Left forelimb (tissue), 1 donor: ENCODE measurements around the gene SGMS2.

Experiments used
- DNase-seq: peaks from one replicate; pipeline ENCODE4 v3.0.0-alpha.2; 2018; ENCODE audit warnings: low spot score

Gene SGMS2

DNA sequence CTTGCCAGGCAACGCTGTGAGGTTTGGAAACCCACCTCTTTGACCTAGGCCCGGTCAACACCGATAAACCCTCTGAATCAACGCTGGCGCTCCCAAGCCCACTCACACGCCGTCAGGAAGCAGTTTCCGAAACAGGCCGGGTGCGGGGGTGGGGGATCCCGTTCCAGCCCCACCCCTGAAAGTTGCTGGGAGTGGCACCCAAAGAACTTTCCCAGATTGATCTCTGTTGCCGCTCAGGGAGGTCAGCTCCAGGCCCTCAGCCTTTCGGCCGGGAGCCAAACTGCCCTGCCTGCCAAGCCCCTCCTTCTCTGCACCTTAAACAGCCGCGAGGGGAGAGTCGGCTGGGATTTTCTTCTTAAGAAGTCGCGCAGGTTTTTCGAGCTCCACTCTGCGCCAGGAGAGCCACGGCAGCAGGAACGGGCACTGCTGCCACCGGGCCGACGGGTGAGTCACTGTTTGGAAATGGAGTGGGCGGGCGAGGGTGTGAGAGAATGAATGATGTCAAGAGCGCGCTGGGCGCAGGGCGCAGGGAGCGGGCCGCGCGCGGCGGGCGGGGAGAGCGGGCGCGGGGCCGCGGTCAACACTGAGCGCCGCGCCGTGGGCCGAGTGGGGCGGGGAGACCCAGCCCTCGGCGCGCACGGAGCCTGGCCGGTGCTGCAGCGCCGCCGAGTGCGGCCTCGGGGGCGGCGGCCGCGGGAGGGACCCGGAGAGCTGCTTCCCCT, at the start of gene SGMS2:
Gene SGMS2 (plus strand): TSS at position 583 of the 722 bp plus-strand sequence. CDS start 70,622 bp downstream, outside the sequence.
- DNase-seq = peak; percentile 86

DNA sequence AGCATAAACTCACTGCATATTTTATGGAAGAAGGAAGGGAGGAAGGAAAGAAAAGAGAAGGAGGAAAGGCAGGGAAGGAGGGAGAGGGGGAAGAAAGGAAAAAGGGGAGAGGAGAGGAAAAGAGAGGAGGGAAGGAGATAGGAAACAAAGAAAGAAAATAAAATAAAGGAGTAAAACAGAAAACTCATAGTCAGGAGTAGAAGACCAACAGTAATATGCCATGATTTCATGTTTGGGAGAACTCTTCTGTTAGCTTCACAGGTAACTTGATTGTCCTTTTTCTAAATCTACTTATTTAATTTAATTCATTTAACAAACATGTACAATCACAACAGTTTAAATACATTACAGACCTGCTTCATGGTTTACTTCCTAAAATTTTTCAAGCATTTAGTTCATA, 46.8 kb upstream of the SGMS2 start:
- no peak for DNase-seq

DNA sequence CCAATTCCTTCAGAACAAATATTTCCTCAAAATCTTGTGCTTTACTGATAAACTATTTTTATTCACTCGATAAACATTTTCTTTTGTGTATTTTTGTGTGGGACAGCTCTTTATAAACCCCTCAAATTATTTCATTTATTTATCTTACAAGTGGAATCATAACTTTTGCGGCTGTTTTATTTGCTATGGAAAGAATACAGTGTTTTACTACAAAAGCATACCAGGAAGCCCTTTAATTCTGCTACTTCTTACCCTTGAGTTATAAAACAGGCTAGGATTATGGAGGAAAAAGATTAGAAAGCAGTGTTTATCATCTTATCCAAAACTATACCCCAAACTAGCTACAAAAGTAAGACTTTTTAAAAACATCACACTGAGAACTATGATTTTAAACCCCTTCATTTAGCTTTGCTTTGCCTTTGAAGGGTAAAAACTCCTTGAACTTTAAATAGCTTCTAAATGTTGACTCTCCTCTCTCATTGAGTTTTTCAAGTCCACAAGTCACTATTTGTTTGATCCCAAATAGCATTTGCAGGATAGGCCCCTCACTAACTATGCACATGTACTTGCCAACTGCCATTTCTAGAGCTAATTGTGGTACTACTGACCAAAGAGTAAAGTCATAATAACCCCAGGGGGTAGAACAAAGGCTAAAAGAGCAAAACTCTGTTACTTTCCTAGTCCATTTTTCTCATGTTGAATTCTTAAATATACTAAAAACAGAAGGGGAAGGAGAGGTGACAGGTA, 45.8 kb upstream of the SGMS2 start:
- no peak for DNase-seq

DNA sequence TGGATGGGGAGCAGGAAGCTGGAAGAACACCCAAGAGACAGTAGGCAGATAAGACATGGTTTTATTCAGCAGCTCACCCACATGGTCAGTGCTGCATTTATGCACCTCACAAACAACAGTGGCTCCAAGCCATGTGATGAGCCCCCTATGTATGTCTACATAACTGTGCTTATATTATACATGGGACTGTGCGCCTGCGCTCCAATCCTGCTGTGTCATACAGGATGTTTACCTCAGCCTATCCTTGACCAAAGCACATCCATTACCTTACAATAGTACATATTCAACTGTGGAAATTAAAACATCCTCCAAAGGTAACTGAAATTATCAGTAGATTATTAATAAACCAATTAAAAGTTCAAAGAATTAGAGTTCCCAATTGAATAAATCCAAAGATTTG, 44.1 kb upstream of the SGMS2 start:
- DNase-seq = no peak

DNA sequence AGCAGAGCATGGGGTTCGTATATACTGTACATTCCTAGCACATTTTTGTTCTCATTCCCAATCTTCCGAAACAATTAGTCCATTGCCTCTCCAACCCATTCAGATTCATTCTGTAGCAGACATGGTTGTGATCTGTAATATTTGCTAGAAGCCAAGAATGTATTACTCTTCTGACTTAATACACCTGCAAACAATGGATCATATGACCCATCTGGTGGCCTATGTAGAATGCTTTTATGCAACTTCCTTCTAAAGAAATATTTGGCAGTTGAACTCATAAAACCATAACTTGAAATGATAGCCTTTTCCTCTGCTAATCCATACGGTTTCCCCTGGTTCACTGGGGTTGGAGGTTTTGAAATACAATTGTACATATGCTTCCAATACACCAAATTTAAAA, 32.8 kb upstream of the SGMS2 start:
- no peak for DNase-seq

DNA sequence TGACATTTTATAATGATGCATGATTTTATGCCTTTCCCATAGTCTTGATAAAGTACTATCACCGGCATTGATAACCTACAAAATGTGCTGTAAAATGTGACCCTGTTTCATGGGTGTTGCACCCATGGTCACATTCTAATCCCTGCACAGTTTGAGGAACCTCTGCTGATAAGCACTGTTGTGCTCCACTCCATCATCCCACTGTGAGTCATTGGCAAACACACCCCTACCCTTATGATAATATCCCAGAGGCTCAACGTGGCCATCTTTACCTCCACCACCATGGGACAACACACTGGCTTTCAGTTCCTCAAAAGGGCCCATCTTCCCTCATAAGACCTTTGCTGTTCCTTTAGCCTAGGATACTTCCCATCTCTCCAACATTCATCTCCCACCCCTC, 32.0 kb upstream of the SGMS2 start:
- no peak for DNase-seq

DNA sequence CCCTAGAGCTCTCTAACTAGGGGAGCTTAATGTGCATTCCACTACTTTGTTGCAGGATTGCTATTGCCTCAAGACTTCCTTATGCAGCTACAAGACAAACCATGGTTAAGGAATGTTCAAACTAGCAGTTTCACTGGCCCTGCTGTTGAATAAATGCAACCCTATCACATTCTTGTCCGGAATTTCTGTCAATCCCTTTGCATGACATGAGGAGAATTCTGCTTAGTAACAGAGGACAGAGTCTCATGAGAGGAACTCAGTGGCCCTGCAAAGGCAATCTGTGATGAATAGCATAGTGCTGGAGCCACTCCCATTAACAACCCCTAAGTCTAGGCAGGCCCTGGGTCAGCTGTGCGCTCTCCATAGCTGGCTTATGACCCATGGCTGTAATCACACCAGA, 30.7 kb upstream of the SGMS2 start:
- no peak for DNase-seq

DNA sequence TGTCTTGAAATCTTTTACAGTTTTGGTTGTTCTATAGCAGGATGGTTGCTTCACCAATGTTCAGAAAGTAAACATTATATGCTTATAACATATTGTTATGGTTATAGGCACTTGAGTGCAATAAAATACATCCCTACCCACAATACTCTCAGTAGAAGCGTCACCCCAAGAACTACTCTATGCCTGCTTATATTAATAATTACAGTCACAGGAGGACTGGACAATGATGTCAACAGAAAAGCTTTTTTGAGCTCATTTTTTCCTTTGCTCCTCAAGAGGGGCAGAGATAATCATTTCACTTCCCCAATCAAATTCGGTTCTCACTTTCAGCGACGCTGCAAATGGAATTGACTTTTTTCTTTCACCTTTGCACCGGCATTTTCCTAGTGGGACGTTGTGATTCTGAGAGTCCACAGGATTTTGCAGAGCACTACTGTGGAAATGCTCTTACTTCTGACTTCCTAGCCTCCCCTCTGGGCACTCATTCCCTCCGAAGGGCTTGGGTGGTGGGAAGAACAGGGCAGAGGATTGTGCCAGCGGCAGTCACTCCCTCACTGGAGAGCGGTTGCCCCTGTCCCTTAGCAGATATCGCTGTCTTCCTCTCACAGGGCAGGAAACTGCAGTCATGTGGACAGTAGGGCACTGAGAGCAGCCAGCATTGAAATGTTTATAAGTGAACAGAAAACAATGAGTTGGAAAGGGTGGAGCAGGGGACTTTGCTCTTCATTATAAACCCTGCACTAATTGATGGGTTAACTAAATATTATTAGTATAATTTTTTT, 24.9 kb upstream of the SGMS2 start:
- DNase-seq = no peak

DNA sequence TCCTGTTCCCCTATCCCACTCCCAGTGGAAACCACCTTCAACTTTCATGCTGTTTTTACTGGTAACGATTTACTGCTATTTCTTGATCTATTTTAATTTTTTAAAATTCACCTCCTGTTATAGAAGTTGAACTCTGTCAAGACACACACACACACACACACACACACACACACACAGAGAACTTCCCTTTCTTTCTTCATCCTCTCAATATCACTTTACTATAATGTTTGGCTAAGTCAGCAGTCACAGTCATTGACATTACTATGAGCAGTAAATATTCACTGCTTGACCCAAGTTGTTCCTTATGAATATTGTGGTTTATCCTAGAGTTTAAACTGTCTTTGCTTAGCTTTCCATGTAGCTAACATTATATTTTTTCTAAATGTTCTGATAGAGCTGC, 24.0 kb upstream of the SGMS2 start:
- DNase-seq = no peak

DNA sequence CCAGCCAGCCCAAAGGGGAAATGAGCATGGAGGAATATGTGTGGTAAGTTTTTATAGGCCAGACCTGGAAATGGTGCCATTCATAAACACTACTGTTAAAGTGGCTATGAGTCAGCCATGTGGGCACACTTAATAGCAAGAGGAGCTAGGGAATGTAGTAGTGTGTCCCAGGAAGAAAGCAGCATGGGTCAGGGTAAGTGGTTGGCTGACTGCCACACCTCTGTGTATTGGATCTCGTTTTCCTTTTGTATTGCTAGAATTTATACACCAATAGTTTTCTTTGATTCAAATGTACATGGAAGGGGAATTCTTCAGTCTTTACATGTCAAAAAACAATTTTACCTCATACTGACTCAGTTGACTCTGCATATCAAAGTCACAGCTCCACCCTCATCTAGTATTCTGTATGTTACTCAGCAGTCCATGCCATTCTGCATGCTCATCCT, 22.9 kb upstream of the SGMS2 start:
- DNase-seq = no peak

DNA sequence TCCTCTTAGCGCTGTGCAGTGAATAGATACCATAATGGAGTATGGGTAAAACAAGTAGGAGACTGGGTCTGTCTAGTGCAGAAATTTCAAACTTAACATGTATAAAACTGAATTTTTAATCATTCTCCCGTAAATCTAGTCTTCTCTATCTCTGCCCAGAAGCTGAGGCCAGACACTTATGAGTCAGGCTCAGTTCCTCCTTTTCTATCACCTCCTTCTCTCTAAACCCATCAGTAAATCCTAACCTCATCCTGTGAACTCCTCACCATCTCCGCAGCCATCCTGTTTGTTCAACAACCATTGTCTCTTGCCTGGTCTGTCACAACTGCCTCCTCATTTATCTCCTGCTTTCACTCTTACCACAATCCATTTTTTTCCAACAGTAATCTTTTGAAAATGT, 19.8 kb upstream of the SGMS2 start:
- DNase-seq = no peak

DNA sequence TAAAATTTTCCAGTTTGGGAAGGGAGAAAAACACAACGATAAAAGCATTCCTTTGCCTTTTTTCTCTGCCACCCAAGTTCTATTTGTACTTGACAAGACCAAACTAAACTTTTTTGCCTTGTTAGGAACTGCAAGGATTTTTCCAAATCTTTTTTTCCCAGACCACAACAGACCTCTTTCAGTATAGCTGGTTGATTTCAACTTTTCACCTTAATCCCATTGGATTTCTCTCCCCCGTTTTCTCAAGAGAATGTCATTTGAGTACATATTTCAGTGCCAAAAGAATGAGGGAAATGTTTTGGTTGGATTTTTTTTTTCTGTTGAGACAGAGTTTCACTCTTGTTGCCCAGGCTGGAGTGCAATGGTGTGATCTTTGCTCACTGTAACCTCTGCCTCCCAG, 18.5 kb upstream of the SGMS2 start:
- DNase-seq = no peak

DNA sequence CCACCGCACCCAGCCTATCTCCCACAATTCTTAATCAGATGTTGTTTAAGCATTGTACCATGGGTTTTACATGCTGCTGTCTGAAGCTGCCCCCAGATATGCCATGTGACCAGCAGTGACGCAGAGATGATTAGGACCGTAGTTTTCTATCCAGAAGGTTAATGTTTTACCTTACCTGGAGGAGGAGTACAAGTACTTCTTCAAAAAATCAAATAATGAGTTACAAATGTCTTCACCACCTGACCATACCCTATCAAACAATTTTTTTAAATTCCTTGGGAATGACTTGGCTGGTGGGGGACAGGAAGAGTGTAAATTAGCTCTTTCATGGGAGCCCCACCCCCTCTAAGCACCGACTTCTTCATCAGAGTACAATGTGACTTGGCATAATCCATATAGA, 16.2 kb upstream of the SGMS2 start:
- no peak for DNase-seq

DNA sequence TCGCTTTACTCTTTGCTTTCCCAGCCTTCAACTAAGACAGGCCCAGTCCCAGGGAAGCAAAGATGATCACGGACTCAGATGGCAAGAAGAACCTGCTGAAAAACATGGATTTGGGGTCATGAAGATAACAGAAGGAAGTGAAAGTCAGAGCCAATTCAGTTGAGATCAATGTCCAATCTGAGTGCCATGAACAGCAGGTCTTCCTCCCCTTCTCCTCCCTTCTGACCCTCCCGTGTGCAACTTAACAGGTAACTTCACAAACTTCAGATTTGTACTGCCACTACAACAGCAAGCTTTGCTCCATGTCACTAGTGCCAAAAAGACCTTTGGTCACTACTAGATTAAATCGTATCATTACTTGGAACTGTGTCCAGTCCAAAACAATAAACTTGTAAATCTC, 15.5 kb upstream of the SGMS2 start:
- no peak for DNase-seq

DNA sequence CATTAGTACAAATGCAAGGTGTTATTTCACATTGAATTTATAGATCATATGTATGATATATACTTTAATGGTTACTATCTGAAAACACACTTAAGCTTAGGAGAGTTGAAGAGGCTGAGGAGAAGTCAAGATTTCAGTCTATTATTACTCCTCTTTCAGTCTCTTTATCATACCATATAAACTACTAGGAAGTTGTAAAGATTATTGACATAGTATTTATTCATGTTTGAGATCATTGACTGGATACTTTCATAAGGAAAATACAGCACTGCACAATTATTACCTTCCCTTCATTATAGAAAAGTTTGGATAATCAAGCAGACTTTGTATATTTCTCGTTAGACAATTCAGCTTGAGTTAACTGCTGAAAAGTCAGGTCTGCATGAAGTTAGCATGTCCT, 10.0 kb upstream of the SGMS2 start:
- no peak for DNase-seq

DNA sequence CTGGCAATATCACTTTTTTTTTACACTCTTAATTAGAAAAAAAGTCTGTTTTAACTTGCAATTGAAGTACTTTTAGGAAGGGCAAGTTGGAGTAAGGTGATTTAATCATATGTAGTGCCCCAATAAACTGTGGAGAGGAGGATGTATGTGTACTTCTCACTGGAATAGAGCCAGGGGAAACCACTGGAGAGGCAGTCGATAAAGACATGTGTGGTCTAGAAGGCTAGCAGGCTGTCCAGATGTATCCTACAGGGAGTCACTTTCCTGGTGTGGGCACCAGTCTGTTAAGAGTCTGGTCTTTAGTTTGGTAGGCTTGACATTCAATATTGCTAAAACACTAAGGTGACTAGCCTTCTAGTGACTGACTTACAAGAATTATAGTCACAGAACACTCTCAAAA, 9.6 kb upstream of the SGMS2 start:
- DNase-seq = no peak

DNA sequence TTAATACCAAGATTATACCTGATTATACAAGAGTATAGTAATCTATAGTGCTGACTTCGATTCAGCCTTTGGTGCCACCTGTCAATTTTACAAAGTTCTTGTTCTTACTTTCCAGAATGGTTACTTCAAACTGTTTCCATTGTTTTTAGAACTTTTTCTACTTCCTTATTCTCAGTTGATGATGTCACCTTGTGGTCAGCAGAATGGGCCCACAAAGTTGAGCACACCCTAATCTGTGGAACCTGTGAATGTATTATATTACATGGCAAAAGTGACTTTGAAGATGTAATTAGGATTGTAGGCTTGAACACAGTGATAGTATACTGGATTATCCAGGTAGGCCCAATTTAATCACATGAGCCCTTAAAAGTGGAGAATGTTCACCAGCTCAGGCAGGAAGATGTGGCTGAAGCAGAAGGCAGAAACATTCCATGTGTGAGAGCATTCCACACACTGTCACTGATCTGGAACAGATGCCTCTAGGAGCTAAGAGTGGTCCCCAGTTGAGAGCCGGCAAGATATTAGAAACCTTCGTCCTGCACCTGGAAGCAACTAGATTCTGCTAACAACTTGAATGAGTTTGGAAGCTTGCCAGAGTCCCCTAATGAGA, 6.3 kb upstream of the SGMS2 start:
- DNase-seq = no peak

DNA sequence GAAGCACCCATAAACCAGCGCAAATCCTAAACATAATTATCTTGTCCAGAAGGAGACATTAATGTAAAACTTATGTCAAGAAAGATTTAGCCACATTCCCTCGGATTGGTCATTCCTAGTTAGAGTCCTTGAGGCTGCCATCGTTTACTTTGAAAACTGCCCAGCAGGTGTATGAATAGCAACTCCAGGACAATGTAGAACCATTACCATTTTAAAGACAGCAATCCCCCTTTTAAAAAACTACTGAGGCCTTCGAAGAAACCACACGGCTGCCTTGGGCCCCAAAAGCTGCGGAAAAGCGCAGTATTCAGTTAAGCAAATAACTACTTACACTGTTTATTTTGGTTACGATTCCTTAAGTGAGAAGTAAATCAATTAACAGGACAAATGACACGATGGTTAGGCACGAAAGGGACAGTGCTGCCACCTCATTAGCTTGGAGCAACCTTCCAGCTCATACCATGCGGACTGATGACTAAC, 822 bp upstream of the SGMS2 start:
- DNase-seq = no peak

DNA sequence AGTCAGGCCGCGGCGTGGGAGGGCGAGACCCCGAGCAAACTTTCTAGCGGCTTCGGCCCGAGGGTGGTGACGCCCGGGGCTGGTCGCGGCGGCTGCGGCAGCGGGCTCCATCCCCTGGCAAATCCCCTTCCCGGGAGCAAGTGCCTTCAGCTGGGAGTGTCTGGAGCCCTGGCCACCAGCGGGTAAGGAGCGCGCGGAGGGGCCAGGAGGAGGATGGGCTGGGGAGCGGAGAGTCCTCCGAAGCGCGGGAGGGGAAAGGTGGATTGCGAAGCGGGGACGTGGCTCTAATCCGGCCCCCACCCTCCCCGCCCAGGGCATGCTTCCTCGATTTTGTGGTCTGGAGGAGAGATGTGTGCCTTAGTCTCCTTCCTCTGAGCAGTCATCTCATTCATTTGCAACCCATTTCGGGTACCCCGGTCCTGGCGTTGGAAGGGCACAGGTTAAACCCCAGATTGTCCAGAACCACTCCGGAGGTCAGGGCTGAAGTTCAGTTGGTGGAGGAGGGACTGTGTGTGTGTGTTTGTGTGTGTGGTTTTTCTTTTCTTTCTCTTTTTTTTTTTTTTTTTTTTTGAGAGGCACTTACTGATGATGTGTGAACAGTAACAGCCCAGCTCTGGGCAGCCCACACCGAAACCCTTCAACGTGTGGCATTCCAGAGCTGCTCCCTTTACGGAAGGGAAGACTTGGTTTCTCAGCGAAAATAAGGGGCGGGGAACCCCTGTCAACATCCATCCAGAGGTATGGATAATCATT, 516 bp downstream of the SGMS2 start:
- no peak for DNase-seq

DNA sequence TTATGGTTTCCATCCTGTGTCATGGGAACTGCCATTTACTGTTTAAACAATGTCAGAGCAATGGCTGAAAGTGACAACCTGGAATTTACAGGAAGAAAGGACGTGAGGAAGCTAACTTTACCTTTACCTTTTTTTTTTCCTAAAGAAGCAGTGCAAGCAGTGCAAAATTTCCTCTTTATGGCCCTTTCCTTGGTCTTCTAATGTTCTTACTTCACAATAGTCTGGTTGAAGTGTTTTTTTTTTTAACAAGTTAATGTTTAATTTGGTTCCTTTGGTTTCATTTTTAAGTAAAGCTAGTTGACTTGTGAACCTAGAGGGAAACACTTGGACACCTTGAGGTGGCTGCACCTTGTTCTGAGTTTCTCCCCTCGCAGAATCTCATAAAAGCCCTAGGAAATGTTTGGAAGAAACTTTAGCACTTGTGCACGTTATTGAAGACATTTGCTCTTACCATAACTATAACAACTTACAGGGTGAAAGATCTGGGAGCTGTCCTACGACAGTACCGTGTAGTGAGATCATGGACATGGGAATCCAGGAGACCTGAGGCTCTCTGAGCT, 1.8 kb downstream of the SGMS2 start:
- no peak for DNase-seq
